ENCODE measurements around the gene MEF2D. TPM values are rescaled to one million over a fixed set of nuclear protein-coding genes. Genes with fewer than 3 reads are reported as not detected.

Gene MEF2D
- total RNA-seq, 1 experiment from 2014 or later, result 18.3 TPM

DNA sequence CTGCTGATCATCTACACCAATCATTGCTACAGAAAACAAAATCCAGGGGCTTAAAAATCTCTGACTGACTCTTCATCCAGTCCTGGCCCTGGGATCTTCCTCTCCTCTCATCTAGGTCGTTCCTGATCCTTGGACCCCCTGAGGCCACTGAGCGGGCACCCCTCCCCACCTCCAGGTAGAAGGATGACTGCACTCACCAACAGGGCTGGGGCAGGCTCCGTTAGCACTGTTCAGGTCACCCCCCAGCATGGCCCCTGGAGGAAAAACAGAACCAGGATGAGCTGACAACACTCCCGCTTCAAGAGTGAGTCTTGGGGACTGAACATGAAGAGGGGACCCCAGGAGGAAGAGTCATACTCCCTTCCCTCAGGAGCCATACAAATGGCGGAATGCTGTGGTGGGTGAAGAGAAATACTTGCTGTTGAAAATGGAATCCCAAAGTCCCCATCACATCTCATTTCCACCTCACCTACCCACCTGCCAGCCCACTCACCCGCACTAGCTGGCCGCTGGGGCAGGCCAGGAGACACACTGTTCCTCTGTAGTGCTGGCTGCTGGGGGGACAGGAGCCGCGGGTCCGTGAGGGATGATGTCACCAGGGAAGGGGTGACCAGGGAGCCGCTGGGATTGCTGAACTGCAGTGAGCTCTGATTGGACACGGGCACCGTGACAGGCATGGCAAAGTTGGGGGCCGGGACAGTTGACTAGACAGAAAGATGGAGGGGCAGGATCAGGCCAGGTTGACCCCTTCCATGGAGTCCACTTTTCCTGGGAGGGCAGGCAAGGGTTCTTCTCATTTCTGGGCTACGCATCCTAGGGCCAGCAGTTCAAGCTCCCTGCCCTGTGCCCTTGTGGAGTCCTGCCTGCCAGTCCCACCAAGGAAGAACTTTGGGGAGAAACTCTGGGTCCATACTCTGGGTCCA is 21.2 kb downstream of the MEF2D start:
- TF ChIP-seq EZH2 (IDR thresholded peaks at IDR 0.05; ENCODE audit: borderline replicate concordance, low read depth, low read length, poor library complexity, severe bottlenecking) (no peak), CTCF (conservative IDR thresholded peaks at IDR 0.05; ENCODE audit: low read depth, low read length) (no peak)
- intact Hi-C loops (cut with micrococcal nuclease; ENCODE audit: unreplicated experiment), result loop anchor here (1.0 to 5.0 kb wide), 2 partner anchors 93 to 130 kb away; partner anchors contain the start of gene IQGAP3
- ChIA-PET POLR2A (ENCODE audit: low non-redundant PET) (interaction anchor here (0.6 kb wide), 1 partner anchor 21 kb away, joined by 8 read pairs; the partner anchor contains the start of gene MEF2D), CTCF (no interaction called here)
- no peak for DNase-seq (ENCODE audit: low spot score)
- Histone ChIP-seq H3K9me3 (ENCODE audit: low read depth, low read length, poor library complexity, severe bottlenecking) (no peaks in the 10 kb centered on the region), H3K27me3 (replicated peaks; ENCODE audit: insufficient read depth, low read depth, low read length, poor library complexity) (no peaks in the 10 kb centered on the region), H3K4me3 (ENCODE audit: low read depth, low read length, poor library complexity, severe bottlenecking) (no peak overlapping the region), H3K4me1 (ENCODE audit: insufficient read depth, low read length, poor library complexity, severe bottlenecking) (no peaks in the 10 kb centered on the region), H3K27ac (ENCODE audit: low read depth, low read length, poor library complexity, severe bottlenecking) (no peak overlapping the region), H3K36me3 (ENCODE audit: insufficient read depth, low read length, poor library complexity, severe bottlenecking) (peaks cover 33% of the 10 kb centered on the region)
- no TSS peak for BruUV-seq (replicated peaks)

GRCh38 chr1:156478250-156478627 is 22.3 kb downstream of the MEF2D start:
- H3K4me3 ChIP-seq (ENCODE audit: low read depth, low read length, poor library complexity, severe bottlenecking), result no peak overlapping the region
- no peak overlapping the region for H3K27ac ChIP-seq (ENCODE audit: low read depth, low read length, poor library complexity, severe bottlenecking)
- H3K27me3 ChIP-seq (replicated peaks; ENCODE audit: insufficient read depth, low read depth, low read length, poor library complexity), result no peaks in the 10 kb centered on the region
- POLR2A ChIA-PET (ENCODE audit: low non-redundant PET), result no interaction called here
- H3K9me3 ChIP-seq (ENCODE audit: low read depth, low read length, poor library complexity, severe bottlenecking), result no peaks in the 10 kb centered on the region
- no peak for TF ChIP-seq CTCF (conservative IDR thresholded peaks at IDR 0.05; ENCODE audit: low read depth, low read length)
- TF ChIP-seq EZH2 (IDR thresholded peaks at IDR 0.05; ENCODE audit: borderline replicate concordance, low read depth, low read length, poor library complexity, severe bottlenecking), result no peak
- CTCF ChIA-PET, result no interaction called here
- peaks cover 37% of the 10 kb centered on the region for H3K36me3 ChIP-seq (ENCODE audit: insufficient read depth, low read length, poor library complexity, severe bottlenecking)
- intact Hi-C loops (cut with micrococcal nuclease; ENCODE audit: unreplicated experiment), result no loop called here
- BruUV-seq (replicated peaks), result no TSS peak
- DNase-seq (ENCODE audit: low spot score), result no peak
- no peaks in the 10 kb centered on the region for H3K4me1 ChIP-seq (ENCODE audit: insufficient read depth, low read length, poor library complexity, severe bottlenecking)

DNA sequence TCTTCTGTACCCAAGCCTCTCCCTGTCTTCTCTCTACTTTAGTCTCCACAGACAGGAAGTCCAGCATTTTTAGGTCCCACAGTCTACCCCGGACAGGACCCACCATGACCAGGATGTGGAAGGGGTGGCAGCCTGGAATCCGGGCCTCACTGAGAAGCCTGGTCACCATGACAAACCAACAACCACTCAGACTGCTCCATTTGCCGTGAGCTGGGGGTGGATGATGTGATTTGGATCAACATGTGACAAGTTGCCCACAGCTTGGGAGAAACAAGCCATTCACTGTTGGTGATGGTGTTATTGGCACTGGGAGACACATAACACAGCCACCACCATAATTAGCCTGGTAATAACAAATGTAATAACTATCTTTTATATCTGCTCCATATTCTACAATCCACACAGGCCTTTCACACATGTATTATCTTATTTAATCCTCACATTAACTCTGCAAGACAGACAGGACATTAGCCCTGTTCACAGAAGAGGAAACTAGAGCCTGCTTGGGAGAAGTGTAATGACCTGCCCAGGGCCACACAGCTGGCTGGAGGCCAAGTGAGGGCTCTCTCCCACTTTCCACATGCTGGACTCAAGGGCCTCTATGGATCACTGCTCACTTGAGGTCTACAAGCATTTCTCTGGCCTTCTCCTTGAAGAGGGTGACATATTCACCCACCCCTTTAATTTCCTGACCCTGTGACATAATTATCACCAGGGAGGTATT is 22.9 kb downstream of the MEF2D start:
- no peaks in the 10 kb centered on the region for H3K4me1 ChIP-seq (ENCODE audit: insufficient read depth, low read length, poor library complexity, severe bottlenecking)
- no peak for DNase-seq (ENCODE audit: low spot score)
- H3K27me3 ChIP-seq (replicated peaks; ENCODE audit: insufficient read depth, low read depth, low read length, poor library complexity), result no peaks in the 10 kb centered on the region
- TF ChIP-seq CTCF (conservative IDR thresholded peaks at IDR 0.05; ENCODE audit: low read depth, low read length) (no peak), EZH2 (IDR thresholded peaks at IDR 0.05; ENCODE audit: borderline replicate concordance, low read depth, low read length, poor library complexity, severe bottlenecking) (no peak)
- H3K9me3 ChIP-seq (ENCODE audit: low read depth, low read length, poor library complexity, severe bottlenecking), result no peaks in the 10 kb centered on the region
- BruUV-seq (replicated peaks), result no TSS peak
- H3K27ac ChIP-seq (ENCODE audit: low read depth, low read length, poor library complexity, severe bottlenecking), result no peak overlapping the region
- CTCF ChIA-PET, result no interaction called here
- H3K36me3 ChIP-seq (ENCODE audit: insufficient read depth, low read length, poor library complexity, severe bottlenecking), result peaks cover 38% of the 10 kb centered on the region
- POLR2A ChIA-PET (ENCODE audit: low non-redundant PET), result no interaction called here
- intact Hi-C loops (cut with micrococcal nuclease; ENCODE audit: unreplicated experiment), result no loop called here
- no peak overlapping the region for H3K4me3 ChIP-seq (ENCODE audit: low read depth, low read length, poor library complexity, severe bottlenecking)

Data from A673 (cell line).